ENCODE results near the gene PTPRD. TPM values are rescaled to one million over a fixed set of nuclear protein-coding genes. Genes with fewer than 3 reads are reported as not detected.

The PTPRD gene
- total and polyA plus RNA-seq, 2 of the 4 experiments (the other 2 are of a cell fraction): 0.07 to 0.18 TPM

DNA sequence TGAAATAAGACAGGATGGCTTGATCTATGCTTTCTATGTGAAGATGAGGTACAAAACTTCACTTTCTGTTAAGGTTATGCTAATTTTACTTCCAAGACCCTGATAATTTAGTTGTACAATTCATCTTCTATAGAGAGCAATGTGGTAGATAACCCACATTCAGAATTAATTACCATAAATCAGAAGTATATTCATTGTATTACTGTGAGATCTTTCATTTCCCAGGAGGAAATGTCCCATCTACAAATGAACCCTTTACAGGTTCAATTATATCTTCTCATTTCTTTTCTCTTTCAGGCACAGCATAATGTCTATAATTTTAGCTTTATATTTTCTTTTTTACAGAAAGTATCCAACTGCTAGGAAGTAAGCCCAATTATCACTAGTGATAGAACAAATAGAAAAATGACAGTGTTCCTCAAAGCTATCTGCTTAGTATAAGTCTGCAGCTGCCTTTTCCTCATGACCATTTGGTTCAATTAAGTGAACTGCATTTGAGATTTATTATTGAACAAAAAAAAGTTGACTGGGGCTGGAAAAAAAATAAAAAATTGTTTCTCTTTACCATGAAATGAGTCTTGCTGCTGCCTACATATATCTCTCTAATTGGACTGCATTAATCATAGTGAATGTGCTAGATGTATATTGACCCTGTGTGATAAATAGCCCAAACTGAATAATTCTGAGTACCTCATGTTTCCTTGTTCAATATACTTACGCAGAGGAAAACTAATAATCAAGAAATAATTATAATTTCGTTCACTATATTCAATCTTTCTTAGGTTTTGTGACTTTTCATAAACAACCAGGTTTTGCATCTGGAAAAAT lies 1329.4 kb downstream of the PTPRD start:
- H3K4me1 ChIP-seq (ENCODE audit: control insufficient read depth, insufficient read depth, low read length): no peaks in the 10 kb centered on the region

More for the DNA sequence above, 1329.4 kb downstream of the PTPRD start:
- WGBS, 2 experiments (ENCODE audit: extremely low coverage in 2 of 2, insufficient read length in 1 of 2): no CpG with 5 or more reads among the region's 2 CpGs
- H4K91ac ChIP-seq (ENCODE audit: insufficient read depth, low read depth, low read length): no peak overlapping the region
- DNase-seq (no peak), ATAC-seq (ENCODE audit: low read depth) (no peak)
- H3K27me3 ChIP-seq (ENCODE audit: control insufficient read depth, insufficient read depth, low read length): no peaks in the 10 kb centered on the region
- no peaks in the 10 kb centered on the region for H3K9me1 ChIP-seq (ENCODE audit: insufficient read depth, low read length)
- H3K4ac ChIP-seq (ENCODE audit: low read depth, low read length): no peak overlapping the region
- H2AK5ac ChIP-seq (ENCODE audit: low read depth, low read length): no peak overlapping the region
- ChIA-PET POLR2A (ENCODE audit: unreplicated experiment) (no interaction called here), CTCF (no interaction called here)
- H4K8ac ChIP-seq (ENCODE audit: low read depth in 2 of 2, low read length in 2 of 2): no peak overlapping the region
- H4K5ac ChIP-seq (ENCODE audit: low read depth, low read length): no peak overlapping the region
- H3K36me3 ChIP-seq (ENCODE audit: control insufficient read depth, insufficient read depth, low read length): no peaks in the 10 kb centered on the region
- H3K23ac ChIP-seq (ENCODE audit: low read depth, low read length): no peak overlapping the region
- no peak overlapping the region for H2BK15ac ChIP-seq (ENCODE audit: low read depth, low read length)
- in situ Hi-C loops (cut with MboI; ENCODE audit: low sequenced_read_pairs) (no loop called here), dilution Hi-C loops (cut with HindIII; ENCODE audit: low sequenced_read_pairs, unreplicated experiment) (no loop called here), intact Hi-C loops (cut with micrococcal nuclease) (no loop called here)
- no peak overlapping the region for H3K14ac ChIP-seq (replicated peaks; ENCODE audit: low read depth, low read length)
- H3K4me2 ChIP-seq (ENCODE audit: low read depth, low read length): no peak overlapping the region
- no peak overlapping the region for H3K56ac ChIP-seq (ENCODE audit: extremely low read depth, insufficient read depth, low read length)
- H2BK5ac ChIP-seq (ENCODE audit: low read depth, low read length, poor library complexity, severe bottlenecking): no peak overlapping the region
- no TSS peak for BruUV-seq (replicated peaks)
- no peak for TF ChIP-seq RAD21 (IDR thresholded peaks at IDR 0.05; ENCODE audit: low read length)
- no peak overlapping the region for H3K18ac ChIP-seq (ENCODE audit: low read depth, low read length)
- H2AFZ ChIP-seq (replicated peaks; ENCODE audit: low read length, poor library complexity): no peak overlapping the region
- H2AK9ac ChIP-seq (replicated peaks; ENCODE audit: low read depth, low read length, poor library complexity): no peak overlapping the region
- H2BK20ac ChIP-seq (ENCODE audit: low read depth, low read length): no peak overlapping the region
- H4K20me1 ChIP-seq (ENCODE audit: insufficient read depth, low read length): no peaks in the 10 kb centered on the region
- H3K4me3 ChIP-seq (ENCODE audit: insufficient read depth, low read depth, low read length): no peak overlapping the region
- no peaks in the 10 kb centered on the region; the same call in 1 of the 2 replicates for H3K9me3 ChIP-seq (ENCODE audit: control insufficient read depth, insufficient read depth, low read length)
- no peak overlapping the region for H3K9ac ChIP-seq (ENCODE audit: low read depth, low read length)
- no peak overlapping the region for H2BK120ac ChIP-seq (ENCODE audit: low read depth, low read length)
- H3K27ac ChIP-seq (ENCODE audit: insufficient read depth, low read length): no peak overlapping the region
- H3K79me1 ChIP-seq (ENCODE audit: low read depth in 1 of 2, low read length in 2 of 2): no peaks in the 10 kb centered on the region
